ENCODE measurements around the gene DAND5.

DAND5 gene

DNA sequence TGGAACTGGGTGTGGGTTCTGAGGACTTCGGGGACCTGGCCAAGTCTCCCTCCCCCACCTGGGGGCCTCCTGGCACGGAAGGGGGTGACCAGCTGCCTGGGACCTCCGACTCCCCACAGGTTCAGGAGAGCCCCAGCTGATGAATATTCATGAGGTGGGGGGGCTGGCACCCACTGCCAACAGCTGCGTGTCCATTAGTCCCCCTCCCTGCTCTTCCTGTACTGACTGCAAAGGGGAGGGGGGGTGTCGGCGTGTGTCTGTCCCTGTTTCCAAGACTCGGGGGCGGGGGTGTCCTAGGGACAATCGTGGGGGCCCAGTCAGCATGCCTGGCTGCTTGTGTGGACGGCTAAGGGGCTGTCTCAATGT is 15.3 kb downstream of the DAND5 start:
- no peaks in the 10 kb centered on the region for H4K20me1 ChIP-seq (ENCODE audit: insufficient read depth)
- no peaks in the 10 kb centered on the region for H3K79me2 ChIP-seq (ENCODE audit: insufficient read depth, low read depth)
- no peak overlapping the region for H2AFZ ChIP-seq (ENCODE audit: low read depth)
- H3K4me3 ChIP-seq (IDR thresholded peaks at IDR 0.05; ENCODE audit: insufficient read depth, low read depth, low read length), result no peak overlapping the region
- no peak overlapping the region for H3K27ac ChIP-seq
- peaks cover 39% of the 10 kb centered on the region for H3K27me3 ChIP-seq (ENCODE audit: insufficient read depth, low read depth)
- no peak overlapping the region for H3K9ac ChIP-seq
- H3K36me3 ChIP-seq (ENCODE audit: insufficient read depth), result no peaks in the 10 kb centered on the region
- peak overlapping the region; percentile 55; the same call in 1 of the 2 replicates for H3K4me2 ChIP-seq
- peaks cover 33% of the 10 kb centered on the region for H3K4me1 ChIP-seq (ENCODE audit: low read depth, poor library complexity, severe bottlenecking)
- TF ChIP-seq, protein P1, sequence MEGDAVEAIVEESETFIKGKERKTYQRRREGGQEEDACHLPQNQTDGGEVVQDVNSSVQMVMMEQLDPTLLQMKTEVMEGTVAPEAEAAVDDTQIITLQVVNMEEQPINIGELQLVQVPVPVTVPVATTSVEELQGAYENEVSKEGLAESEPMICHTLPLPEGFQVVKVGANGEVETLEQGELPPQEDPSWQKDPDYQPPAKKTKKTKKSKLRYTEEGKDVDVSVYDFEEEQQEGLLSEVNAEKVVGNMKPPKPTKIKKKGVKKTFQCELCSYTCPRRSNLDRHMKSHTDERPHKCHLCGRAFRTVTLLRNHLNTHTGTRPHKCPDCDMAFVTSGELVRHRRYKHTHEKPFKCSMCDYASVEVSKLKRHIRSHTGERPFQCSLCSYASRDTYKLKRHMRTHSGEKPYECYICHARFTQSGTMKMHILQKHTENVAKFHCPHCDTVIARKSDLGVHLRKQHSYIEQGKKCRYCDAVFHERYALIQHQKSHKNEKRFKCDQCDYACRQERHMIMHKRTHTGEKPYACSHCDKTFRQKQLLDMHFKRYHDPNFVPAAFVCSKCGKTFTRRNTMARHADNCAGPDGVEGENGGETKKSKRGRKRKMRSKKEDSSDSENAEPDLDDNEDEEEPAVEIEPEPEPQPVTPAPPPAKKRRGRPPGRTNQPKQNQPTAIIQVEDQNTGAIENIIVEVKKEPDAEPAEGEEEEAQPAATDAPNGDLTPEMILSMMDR (conservative IDR thresholded peaks at IDR 0.05; ENCODE audit: low read depth, low read length), result no peak

DNA sequence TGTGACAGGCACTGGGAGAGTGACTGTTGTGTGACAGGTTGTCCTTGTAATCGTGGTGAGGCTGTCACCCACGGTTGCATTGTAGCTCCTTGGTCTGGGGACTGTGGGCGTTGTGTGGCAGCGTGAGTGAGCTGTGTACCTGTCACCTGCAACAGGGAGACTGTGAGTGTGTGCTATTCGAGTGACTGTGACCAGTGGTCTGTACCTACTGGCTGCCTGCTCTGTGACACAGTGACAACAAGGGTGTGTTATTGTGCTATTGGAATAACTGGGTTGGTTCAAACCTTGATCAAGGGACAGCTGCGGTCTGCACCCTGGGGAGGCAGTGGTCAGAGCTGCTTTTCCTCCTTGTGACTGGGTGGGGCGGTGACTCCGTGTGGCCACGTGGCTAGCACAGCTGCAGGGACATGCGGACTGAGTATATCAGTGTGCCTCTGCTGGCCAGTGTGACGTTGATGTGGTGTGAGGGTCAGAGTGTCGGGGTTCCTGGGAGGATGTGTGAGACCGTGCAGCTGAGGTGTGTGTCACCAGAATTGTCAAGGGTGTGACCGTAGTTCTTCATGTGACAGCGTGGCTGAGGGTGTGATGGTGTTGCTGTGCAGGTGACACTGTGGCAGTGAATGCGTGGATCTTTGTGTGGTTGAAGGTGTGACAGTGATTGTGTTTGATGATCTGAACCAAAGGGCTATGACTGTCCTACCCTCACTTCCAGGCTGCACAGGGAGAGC is 15.8 kb downstream of the DAND5 start:
- H3K27ac ChIP-seq, result no peak overlapping the region
- TF ChIP-seq, protein P1 (conservative IDR thresholded peaks at IDR 0.05; ENCODE audit: low read depth, low read length), result no peak
- peaks cover 34% of the 10 kb centered on the region for H3K27me3 ChIP-seq (ENCODE audit: insufficient read depth, low read depth)
- H3K4me1 ChIP-seq (ENCODE audit: low read depth, poor library complexity, severe bottlenecking), result peaks cover 33% of the 10 kb centered on the region
- H3K9ac ChIP-seq, result no peak overlapping the region
- H3K4me3 ChIP-seq (IDR thresholded peaks at IDR 0.05; ENCODE audit: insufficient read depth, low read depth, low read length), result no peak overlapping the region
- no peak overlapping the region for H2AFZ ChIP-seq (ENCODE audit: low read depth)
- H3K79me2 ChIP-seq (ENCODE audit: insufficient read depth, low read depth), result no peaks in the 10 kb centered on the region
- H4K20me1 ChIP-seq (ENCODE audit: insufficient read depth), result no peaks in the 10 kb centered on the region
- peak overlapping the region; percentile 55; the same call in 1 of the 2 replicates for H3K4me2 ChIP-seq
- no peaks in the 10 kb centered on the region for H3K36me3 ChIP-seq (ENCODE audit: insufficient read depth)

DNA sequence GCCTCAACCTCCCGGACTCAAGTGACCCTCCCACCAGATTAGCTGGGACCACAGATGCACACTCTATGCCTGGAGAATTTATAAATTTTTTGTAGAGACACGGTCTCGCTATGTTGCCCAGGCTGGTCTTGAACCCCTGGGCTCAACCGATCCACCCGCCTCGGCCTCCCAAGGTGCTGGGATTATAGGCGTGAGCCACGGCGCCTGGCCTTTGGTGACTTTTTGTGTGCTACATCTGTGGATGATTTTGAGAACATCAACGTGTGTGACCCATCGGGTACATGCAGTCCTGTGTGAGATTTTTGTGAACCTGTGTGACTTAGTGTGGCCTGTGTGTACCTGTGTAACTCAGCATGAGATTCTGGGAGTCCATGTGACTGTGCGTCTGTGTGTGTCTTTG is 17.4 kb downstream of the DAND5 start:
- Histone ChIP-seq H3K4me2 (no peak overlapping the region), H3K27me3 (ENCODE audit: insufficient read depth, low read depth) (peaks cover 20% of the 10 kb centered on the region), H3K4me1 (ENCODE audit: low read depth, poor library complexity, severe bottlenecking) (peaks cover 33% of the 10 kb centered on the region), H3K27ac (no peak overlapping the region), H3K36me3 (ENCODE audit: insufficient read depth) (no peaks in the 10 kb centered on the region), H2AFZ (ENCODE audit: low read depth) (no peak overlapping the region), H3K9ac (no peak overlapping the region), H4K20me1 (ENCODE audit: insufficient read depth) (no peaks in the 10 kb centered on the region), H3K79me2 (ENCODE audit: insufficient read depth, low read depth) (no peaks in the 10 kb centered on the region), H3K4me3 (IDR thresholded peaks at IDR 0.05; ENCODE audit: insufficient read depth, low read depth, low read length) (no peak overlapping the region)
- TF ChIP-seq, protein P1 (conservative IDR thresholded peaks at IDR 0.05; ENCODE audit: low read depth, low read length), result no peak

DNA sequence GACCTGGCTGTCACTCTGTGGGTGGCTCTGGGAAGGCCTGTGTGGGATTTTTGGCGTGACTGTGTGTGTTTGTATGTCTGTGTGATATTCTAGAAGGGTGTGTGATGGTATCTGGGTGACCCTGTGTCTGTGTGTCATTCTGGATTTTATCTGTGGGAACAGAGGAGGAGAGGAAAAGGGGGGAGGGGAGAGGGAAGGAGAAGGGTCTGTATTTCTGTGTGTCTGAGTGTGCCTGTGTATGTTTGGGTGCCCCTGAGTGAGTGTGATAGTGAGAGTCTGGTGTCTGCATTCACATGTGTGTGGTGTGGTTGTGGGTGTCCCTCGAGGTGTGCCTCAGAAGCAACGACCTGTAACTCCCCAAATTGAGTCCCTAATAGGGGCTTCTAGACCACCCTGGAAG is 17.8 kb downstream of the DAND5 start:
- Histone ChIP-seq H2AFZ (ENCODE audit: low read depth) (no peak overlapping the region), H3K4me2 (no peak overlapping the region), H3K27ac (no peak overlapping the region), H3K4me3 (IDR thresholded peaks at IDR 0.05; ENCODE audit: insufficient read depth, low read depth, low read length) (no peak overlapping the region), H4K20me1 (ENCODE audit: insufficient read depth) (no peaks in the 10 kb centered on the region), H3K36me3 (ENCODE audit: insufficient read depth) (no peaks in the 10 kb centered on the region), H3K27me3 (ENCODE audit: insufficient read depth, low read depth) (peaks cover 16% of the 10 kb centered on the region), H3K4me1 (ENCODE audit: low read depth, poor library complexity, severe bottlenecking) (peaks cover 33% of the 10 kb centered on the region), H3K79me2 (ENCODE audit: insufficient read depth, low read depth) (no peaks in the 10 kb centered on the region), H3K9ac (no peak overlapping the region)
- TF ChIP-seq, protein P1 (conservative IDR thresholded peaks at IDR 0.05; ENCODE audit: low read depth, low read length), result no peak

All from KMS-11 (cell line).